ENCODE results near the gene GMPPB. TPM values are rescaled to one million over a fixed set of nuclear protein-coding genes. Genes with fewer than 3 reads are reported as not detected.
A peak's percentile ranks its signal among the peaks of the same experiment; 100 is the strongest.

Gene GMPPB
- total RNA-seq, 1 experiment from 2014 or later, result 28.0 TPM

GRCh38 chr3:49723296-49723627, 489 bp downstream of the GMPPB start:
- DNase-seq (ENCODE audit: low spot score) (peak; percentile 45), ATAC-seq (no peak)
- Mint-ChIP-seq H3K9me3 (no peaks in the 10 kb centered on the region), H3K36me3 (peaks cover 21% of the 10 kb centered on the region), H3K4me1 (peaks cover 16% of the 10 kb centered on the region), H3K27ac (peak overlapping the region; percentile 82), H3K27me3 (ENCODE audit: low read depth) (no peaks in the 10 kb centered on the region), H3K4me3 (peak overlapping the region; percentile 91)
- POLR2A ChIA-PET, result interaction anchor here (0.6 kb wide), 1 partner anchor 21 kb away, joined by 3 read pairs; no protein-coding TSS in a partner anchor
- TF ChIP-seq, protein P1, sequence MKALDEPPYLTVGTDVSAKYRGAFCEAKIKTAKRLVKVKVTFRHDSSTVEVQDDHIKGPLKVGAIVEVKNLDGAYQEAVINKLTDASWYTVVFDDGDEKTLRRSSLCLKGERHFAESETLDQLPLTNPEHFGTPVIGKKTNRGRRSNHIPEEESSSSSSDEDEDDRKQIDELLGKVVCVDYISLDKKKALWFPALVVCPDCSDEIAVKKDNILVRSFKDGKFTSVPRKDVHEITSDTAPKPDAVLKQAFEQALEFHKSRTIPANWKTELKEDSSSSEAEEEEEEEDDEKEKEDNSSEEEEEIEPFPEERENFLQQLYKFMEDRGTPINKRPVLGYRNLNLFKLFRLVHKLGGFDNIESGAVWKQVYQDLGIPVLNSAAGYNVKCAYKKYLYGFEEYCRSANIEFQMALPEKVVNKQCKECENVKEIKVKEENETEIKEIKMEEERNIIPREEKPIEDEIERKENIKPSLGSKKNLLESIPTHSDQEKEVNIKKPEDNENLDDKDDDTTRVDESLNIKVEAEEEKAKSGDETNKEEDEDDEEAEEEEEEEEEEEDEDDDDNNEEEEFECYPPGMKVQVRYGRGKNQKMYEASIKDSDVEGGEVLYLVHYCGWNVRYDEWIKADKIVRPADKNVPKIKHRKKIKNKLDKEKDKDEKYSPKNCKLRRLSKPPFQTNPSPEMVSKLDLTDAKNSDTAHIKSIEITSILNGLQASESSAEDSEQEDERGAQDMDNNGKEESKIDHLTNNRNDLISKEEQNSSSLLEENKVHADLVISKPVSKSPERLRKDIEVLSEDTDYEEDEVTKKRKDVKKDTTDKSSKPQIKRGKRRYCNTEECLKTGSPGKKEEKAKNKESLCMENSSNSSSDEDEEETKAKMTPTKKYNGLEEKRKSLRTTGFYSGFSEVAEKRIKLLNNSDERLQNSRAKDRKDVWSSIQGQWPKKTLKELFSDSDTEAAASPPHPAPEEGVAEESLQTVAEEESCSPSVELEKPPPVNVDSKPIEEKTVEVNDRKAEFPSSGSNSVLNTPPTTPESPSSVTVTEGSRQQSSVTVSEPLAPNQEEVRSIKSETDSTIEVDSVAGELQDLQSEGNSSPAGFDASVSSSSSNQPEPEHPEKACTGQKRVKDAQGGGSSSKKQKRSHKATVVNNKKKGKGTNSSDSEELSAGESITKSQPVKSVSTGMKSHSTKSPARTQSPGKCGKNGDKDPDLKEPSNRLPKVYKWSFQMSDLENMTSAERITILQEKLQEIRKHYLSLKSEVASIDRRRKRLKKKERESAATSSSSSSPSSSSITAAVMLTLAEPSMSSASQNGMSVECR (CRISPR knock-in tag; IDR thresholded peaks at IDR 0.05; ENCODE audit: borderline replicate concordance), result no peak
- TF ChIP-seq ZSCAN18 (CRISPR knock-in tag; IDR thresholded peaks at IDR 0.05) (no peak), AFF4 (CRISPR knock-in tag; IDR thresholded peaks at IDR 0.05; ENCODE audit: borderline replicate concordance) (0 out of 2 replicates have a peak, but pooled peaks have one; percentile 56), ZNF423 (CRISPR knock-in tag; IDR thresholded peaks at IDR 0.05) (no peak), ZNF121 (CRISPR knock-in tag; IDR thresholded peaks at IDR 0.05) (no peak), GTF2I (CRISPR knock-in tag; conservative IDR thresholded peaks at IDR 0.05) (no peak), PRRX2 (CRISPR knock-in tag; IDR thresholded peaks at IDR 0.05) (no peak), CBFB (CRISPR knock-in tag; IDR thresholded peaks at IDR 0.05; ENCODE audit: low read depth) (no peak)
- TF ChIP-seq, protein P2, sequence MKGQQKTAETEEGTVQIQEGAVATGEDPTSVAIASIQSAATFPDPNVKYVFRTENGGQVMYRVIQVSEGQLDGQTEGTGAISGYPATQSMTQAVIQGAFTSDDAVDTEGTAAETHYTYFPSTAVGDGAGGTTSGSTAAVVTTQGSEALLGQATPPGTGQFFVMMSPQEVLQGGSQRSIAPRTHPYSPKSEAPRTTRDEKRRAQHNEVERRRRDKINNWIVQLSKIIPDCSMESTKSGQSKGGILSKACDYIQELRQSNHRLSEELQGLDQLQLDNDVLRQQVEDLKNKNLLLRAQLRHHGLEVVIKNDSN (CRISPR knock-in tag; IDR thresholded peaks at IDR 0.05), result peak; percentile 87
- TF ChIP-seq, protein P3, sequence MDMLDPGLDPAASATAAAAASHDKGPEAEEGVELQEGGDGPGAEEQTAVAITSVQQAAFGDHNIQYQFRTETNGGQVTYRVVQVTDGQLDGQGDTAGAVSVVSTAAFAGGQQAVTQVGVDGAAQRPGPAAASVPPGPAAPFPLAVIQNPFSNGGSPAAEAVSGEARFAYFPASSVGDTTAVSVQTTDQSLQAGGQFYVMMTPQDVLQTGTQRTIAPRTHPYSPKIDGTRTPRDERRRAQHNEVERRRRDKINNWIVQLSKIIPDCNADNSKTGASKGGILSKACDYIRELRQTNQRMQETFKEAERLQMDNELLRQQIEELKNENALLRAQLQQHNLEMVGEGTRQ (CRISPR knock-in tag; IDR thresholded peaks at IDR 0.05), result peak; percentile 88
- CTCF ChIA-PET, result interaction anchor here (0.8 to 2.3 kb wide), 6 partner anchors 20 to 184 kb away, joined by 3 to 10 read pairs (median 5); partner anchors contain the start of gene INKA1

DNA sequence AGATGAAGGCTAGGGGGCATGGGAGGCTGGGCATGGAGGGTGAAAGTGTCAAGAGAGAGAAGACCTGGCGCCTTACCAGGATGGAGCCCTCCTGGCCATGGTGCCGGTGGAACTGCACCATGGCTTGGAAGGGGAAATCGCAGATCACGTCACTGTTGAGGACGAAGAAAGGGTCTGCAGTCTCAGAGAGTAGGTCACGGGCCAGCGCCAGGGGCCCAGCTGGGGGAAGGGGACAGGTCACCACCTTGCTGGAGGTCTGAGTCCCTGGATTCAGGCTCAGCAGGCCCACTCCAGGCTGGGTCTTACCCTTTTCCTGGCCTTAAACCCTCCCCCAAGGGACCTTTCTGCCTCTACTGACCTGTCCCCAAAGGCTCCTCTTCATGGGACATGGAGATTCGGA, 855 bp downstream of the GMPPB start:
- ATAC-seq (no peak), DNase-seq (ENCODE audit: low spot score) (no peak)
- H3K27ac Mint-ChIP-seq, result peak overlapping the region; percentile 82; the same call in 1 of the 2 replicates
- H3K27me3 Mint-ChIP-seq (ENCODE audit: low read depth), result no peaks in the 10 kb centered on the region
- no peaks in the 10 kb centered on the region for H3K9me3 Mint-ChIP-seq
- ChIA-PET CTCF (interaction anchor here (1.0 to 1.3 kb wide), 2 partner anchors 25 to 184 kb away, joined by 3 read pairs; no protein-coding TSS in a partner anchor), POLR2A (no interaction called here)
- peak overlapping the region; percentile 91 for H3K4me3 Mint-ChIP-seq
- H3K36me3 Mint-ChIP-seq, result peaks cover 19% of the 10 kb centered on the region
- H3K4me1 Mint-ChIP-seq, result peaks cover 16% of the 10 kb centered on the region
- no peak for TF ChIP-seq OVOL2 (CRISPR knock-in tag; IDR thresholded peaks at IDR 0.05; ENCODE audit: borderline replicate concordance)
- TF ChIP-seq, protein P4, sequence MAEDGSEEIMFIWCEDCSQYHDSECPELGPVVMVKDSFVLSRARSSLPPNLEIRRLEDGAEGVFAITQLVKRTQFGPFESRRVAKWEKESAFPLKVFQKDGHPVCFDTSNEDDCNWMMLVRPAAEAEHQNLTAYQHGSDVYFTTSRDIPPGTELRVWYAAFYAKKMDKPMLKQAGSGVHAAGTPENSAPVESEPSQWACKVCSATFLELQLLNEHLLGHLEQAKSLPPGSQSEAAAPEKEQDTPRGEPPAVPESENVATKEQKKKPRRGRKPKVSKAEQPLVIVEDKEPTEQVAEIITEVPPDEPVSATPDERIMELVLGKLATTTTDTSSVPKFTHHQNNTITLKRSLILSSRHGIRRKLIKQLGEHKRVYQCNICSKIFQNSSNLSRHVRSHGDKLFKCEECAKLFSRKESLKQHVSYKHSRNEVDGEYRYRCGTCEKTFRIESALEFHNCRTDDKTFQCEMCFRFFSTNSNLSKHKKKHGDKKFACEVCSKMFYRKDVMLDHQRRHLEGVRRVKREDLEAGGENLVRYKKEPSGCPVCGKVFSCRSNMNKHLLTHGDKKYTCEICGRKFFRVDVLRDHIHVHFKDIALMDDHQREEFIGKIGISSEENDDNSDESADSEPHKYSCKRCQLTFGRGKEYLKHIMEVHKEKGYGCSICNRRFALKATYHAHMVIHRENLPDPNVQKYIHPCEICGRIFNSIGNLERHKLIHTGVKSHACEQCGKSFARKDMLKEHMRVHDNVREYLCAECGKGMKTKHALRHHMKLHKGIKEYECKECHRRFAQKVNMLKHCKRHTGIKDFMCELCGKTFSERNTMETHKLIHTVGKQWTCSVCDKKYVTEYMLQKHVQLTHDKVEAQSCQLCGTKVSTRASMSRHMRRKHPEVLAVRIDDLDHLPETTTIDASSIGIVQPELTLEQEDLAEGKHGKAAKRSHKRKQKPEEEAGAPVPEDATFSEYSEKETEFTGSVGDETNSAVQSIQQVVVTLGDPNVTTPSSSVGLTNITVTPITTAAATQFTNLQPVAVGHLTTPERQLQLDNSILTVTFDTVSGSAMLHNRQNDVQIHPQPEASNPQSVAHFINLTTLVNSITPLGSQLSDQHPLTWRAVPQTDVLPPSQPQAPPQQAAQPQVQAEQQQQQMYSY (CRISPR knock-in tag; IDR thresholded peaks at IDR 0.05), result no peak
- TF ChIP-seq IRF2 (CRISPR knock-in tag; IDR thresholded peaks at IDR 0.05; ENCODE audit: borderline replicate concordance, low read depth), result no peak
- no peak for TF ChIP-seq ZNF263 (CRISPR knock-in tag; IDR thresholded peaks at IDR 0.05; ENCODE audit: low read depth)
- no peak for TF ChIP-seq RELA (CRISPR knock-in tag; IDR thresholded peaks at IDR 0.05; ENCODE audit: borderline replicate concordance)

Measured in WTC11 (cell line).